ENCODE measurements around the gene PRMT2. TPM values are rescaled to one million over a fixed set of nuclear protein-coding genes. Genes with fewer than 3 reads are reported as not detected.

PRMT2 gene
- total and polyA plus RNA-seq, 4 experiments from 2014 or later = 175 to 348 (median 198) TPM

DNA sequence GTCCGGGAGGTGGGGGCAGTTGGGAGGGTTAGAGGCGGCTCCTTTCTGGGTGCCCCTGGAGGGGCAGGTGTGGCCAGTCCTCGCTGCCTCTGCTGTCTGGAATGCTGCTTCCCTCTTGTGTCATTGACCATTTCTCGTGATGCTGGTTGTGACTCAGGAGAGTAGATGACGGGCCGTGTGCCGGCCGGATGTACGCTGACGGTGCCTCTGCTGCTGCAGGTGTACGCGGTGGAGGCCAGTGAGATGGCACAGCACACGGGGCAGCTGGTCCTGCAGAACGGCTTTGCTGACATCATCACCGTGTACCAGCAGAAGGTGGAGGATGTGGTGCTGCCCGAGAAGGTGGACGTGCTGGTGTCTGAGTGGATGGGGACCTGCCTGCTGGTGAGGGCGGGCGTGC is 13.9 kb downstream of the PRMT2 start:
- POLR2A ChIA-PET (ENCODE audit: partially characterized antibody) = no interaction called here
- Mint-ChIP-seq H3K4me3 (no peak overlapping the region), H3K27ac (peak overlapping the region in 2 of 7 donors; percentile 57 to 68), H3K4me1 (peaks cover 15 to 60% (median 22%) of the 10 kb centered on the region in 4 donors), H3K27me3 (no peaks in the 10 kb centered on the region), H3K36me3 (peaks cover 86 to 91% of the 10 kb centered on the region in 2 donors), H3K9me3 (peaks cover 0 to 15% (median 5%) of the 10 kb centered on the region in 8 donors)
- H3K36me3 ChIP-seq (ENCODE audit: insufficient read depth, low read length) = peaks cover 90% of the 10 kb centered on the region
- no peak overlapping the region for H3K27ac ChIP-seq (ENCODE audit: low read depth, low read length)
- H3K9me3 ChIP-seq (ENCODE audit: control insufficient read depth in 1 of 2, low read length in 2 of 2) = peaks cover 0 to 2% of the 10 kb centered on the region in 2 donors
- H3K4me3 ChIP-seq (ENCODE audit: low read length in 2 of 2) = no peak overlapping the region
- no peaks in the 10 kb centered on the region for H3K27me3 ChIP-seq (ENCODE audit: insufficient read depth, low read length)
- CTCF ChIA-PET (ENCODE audit: partially characterized antibody) = no interaction called here
- no peak for DNase-seq
- peaks cover 7% of the 10 kb centered on the region for H3K4me1 ChIP-seq (ENCODE audit: insufficient read depth, low read length)
- intact Hi-C loops (cut with micrococcal nuclease) = no loop called here

DNA sequence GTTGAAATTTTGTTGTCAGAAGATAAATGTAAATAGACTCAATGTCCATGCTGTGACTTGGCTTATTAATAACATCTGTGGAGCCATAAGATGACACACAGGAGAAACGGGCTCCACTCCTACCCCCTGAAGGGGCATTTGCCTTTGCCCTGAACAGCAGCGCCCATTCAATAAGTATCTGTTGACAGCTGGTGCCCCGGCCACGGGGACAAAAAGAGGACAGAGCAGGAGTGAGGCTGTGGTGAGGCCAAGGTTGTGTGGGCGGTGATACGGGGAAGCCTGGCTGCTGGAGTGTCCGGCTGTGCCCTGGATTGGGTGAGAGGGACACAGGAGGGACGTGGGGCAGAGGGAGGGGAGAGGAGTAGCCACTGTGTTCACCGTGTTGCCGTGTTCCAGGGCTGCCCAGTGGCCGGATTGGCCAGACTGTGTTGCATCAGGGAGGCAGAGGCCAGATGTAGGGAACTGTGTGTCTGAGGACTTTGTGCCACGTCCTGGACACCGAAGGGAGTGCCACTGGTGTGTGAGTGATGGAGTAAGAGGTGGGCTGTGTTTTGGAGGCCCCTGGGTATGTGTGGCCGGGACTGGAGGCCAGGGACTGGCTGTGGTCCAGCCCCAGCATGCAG is 15.1 kb downstream of the PRMT2 start:
- H3K27ac ChIP-seq (ENCODE audit: low read depth, low read length) = no peak overlapping the region
- H3K4me1 ChIP-seq (ENCODE audit: insufficient read depth, low read length) = peaks cover 7% of the 10 kb centered on the region
- ChIA-PET CTCF (ENCODE audit: partially characterized antibody) (no interaction called here), POLR2A (ENCODE audit: partially characterized antibody) (no interaction called here)
- no peaks in the 10 kb centered on the region for H3K27me3 Mint-ChIP-seq
- H3K9me3 Mint-ChIP-seq = peaks cover 0 to 25% (median 16%) of the 10 kb centered on the region in 8 donors
- H3K4me1 Mint-ChIP-seq = peaks cover 15 to 58% (median 22%) of the 10 kb centered on the region in 4 donors
- peaks cover 0 to 14% of the 10 kb centered on the region in 2 donors for H3K9me3 ChIP-seq (ENCODE audit: control insufficient read depth in 1 of 2, low read length in 2 of 2)
- intact Hi-C loops (cut with micrococcal nuclease) = no loop called here
- DNase-seq = no peak
- H3K36me3 ChIP-seq (ENCODE audit: insufficient read depth, low read length) = peaks cover 90% of the 10 kb centered on the region
- no peak overlapping the region for H3K4me3 ChIP-seq (ENCODE audit: low read length in 2 of 2)
- H3K36me3 Mint-ChIP-seq = peaks cover 94% of the 10 kb centered on the region in 2 donors
- H3K4me3 Mint-ChIP-seq = no peak overlapping the region
- no peaks in the 10 kb centered on the region for H3K27me3 ChIP-seq (ENCODE audit: insufficient read depth, low read length)
- H3K27ac Mint-ChIP-seq = peak overlapping the region in 4 of 7 donors; percentile 41 to 75 (median 66)

DNA sequence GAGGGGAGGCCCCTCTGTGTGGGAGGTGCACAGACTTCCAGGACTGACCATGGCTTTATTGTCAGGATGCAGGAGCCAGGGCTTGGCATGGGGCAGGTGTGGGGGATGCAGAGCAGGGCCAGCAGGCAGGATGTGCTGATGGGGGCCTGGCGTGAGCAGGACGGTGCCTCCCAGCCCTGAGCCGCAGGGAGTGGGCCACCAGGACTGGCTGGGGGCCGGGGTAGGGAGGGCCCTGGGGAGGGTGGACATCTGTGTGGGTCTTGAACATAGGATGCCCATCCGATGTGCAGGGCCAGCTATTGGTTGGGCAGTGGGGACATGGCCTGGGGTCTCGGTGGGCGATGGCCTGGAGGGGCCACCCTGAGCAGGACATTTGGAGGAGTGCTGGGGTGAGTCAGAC is 15.6 kb downstream of the PRMT2 start:
- H3K4me3 Mint-ChIP-seq = no peak overlapping the region
- ChIA-PET CTCF (ENCODE audit: partially characterized antibody) (no interaction called here), POLR2A (ENCODE audit: partially characterized antibody) (no interaction called here)
- Histone ChIP-seq H3K9me3 (ENCODE audit: control insufficient read depth in 1 of 2, low read length in 2 of 2) (peaks cover 0 to 14% of the 10 kb centered on the region in 2 donors), H3K27me3 (ENCODE audit: insufficient read depth, low read length) (no peaks in the 10 kb centered on the region), H3K36me3 (ENCODE audit: insufficient read depth, low read length) (peaks cover 85% of the 10 kb centered on the region), H3K4me1 (ENCODE audit: insufficient read depth, low read length) (peaks cover 7% of the 10 kb centered on the region), H3K4me3 (ENCODE audit: low read length in 2 of 2) (no peak overlapping the region), H3K27ac (ENCODE audit: low read depth, low read length) (no peak overlapping the region)
- peaks cover 94% of the 10 kb centered on the region in 2 donors for H3K36me3 Mint-ChIP-seq
- peak overlapping the region in 1 of 7 donors; percentile 75 for H3K27ac Mint-ChIP-seq
- H3K4me1 Mint-ChIP-seq = peaks cover 12 to 58% (median 21%) of the 10 kb centered on the region in 4 donors
- peaks cover 0 to 31% (median 21%) of the 10 kb centered on the region in 8 donors for H3K9me3 Mint-ChIP-seq
- H3K27me3 Mint-ChIP-seq = no peaks in the 10 kb centered on the region
- intact Hi-C loops (cut with micrococcal nuclease) = no loop called here
- DNase-seq = no peak

DNA sequence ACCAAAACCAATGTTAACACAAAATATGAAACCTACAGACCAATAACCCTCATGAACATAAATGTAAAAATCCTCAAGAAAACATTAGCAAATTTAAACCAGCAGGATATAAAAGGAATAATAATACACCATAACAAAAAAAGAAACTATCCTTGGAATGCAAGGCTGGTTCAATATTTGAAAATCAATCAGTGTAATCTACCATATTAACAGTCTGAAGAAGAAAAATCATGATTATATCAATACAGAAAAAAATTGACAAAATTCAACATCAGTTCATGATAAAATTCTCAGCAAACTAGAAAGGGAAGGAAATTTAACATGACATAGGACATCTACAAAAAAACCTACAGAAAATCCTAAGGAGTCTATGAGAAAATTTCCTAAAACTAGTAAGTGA is 19.8 kb downstream of the PRMT2 start:
- peaks cover 59% of the 10 kb centered on the region for H3K36me3 ChIP-seq (ENCODE audit: insufficient read depth, low read length)
- no peak overlapping the region for H3K4me3 ChIP-seq (ENCODE audit: low read length in 2 of 2)
- CTCF ChIA-PET (ENCODE audit: partially characterized antibody) = interaction anchor here (1.2 kb wide), 1 partner anchor 9 kb away, joined by 3 read pairs; no protein-coding TSS in a partner anchor
- H3K27ac Mint-ChIP-seq = peak overlapping the region in 1 of 7 donors; percentile 29
- no peaks in the 10 kb centered on the region for H3K27me3 Mint-ChIP-seq
- no peaks in the 10 kb centered on the region for H3K4me1 ChIP-seq (ENCODE audit: insufficient read depth, low read length)
- intact Hi-C loops (cut with micrococcal nuclease) = no loop called here
- peaks cover 87 to 91% of the 10 kb centered on the region in 2 donors for H3K36me3 Mint-ChIP-seq
- no peak overlapping the region for H3K4me3 Mint-ChIP-seq
- H3K9me3 ChIP-seq (ENCODE audit: control insufficient read depth in 1 of 2, low read length in 2 of 2) = peaks cover 0 to 14% of the 10 kb centered on the region in 2 donors
- DNase-seq = no peak
- H3K4me1 Mint-ChIP-seq = peaks cover 5 to 52% (median 15%) of the 10 kb centered on the region in 4 donors
- H3K27me3 ChIP-seq (ENCODE audit: insufficient read depth, low read length) = no peaks in the 10 kb centered on the region
- no peak overlapping the region for H3K27ac ChIP-seq (ENCODE audit: low read depth, low read length)
- POLR2A ChIA-PET (ENCODE audit: partially characterized antibody) = interaction anchor here (1.4 kb wide), 1 partner anchor 19 kb away, joined by 8 read pairs; the partner anchor contains the start of gene PRMT2
- peaks cover 0 to 32% (median 22%) of the 10 kb centered on the region in 8 donors for H3K9me3 Mint-ChIP-seq

DNA sequence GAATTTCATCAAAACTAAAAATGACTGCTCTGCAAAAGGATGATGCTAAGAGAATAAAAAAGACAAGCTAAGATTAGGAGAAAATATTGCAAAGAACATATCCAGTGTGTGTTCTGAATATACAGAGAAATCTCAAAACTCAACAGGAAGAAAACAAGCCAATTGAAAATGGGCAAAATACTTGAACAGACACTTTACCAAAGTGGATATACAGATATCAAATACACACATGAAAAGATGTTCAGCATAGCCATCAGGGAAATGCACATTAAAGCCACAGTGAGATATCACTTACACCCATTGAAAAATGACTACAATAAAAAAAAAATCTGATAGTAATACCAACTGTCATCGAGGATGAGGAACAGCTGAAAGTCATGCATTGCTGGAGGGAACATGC is 21.3 kb downstream of the PRMT2 start:
- no peaks in the 10 kb centered on the region for H3K27me3 Mint-ChIP-seq
- Histone ChIP-seq H3K27ac (ENCODE audit: low read depth, low read length) (no peak overlapping the region), H3K4me1 (ENCODE audit: insufficient read depth, low read length) (peaks cover 7% of the 10 kb centered on the region), H3K9me3 (ENCODE audit: control insufficient read depth in 1 of 2, low read length in 2 of 2) (peaks cover 0 to 14% of the 10 kb centered on the region in 2 donors), H3K4me3 (ENCODE audit: low read length in 2 of 2) (no peak overlapping the region), H3K36me3 (ENCODE audit: insufficient read depth, low read length) (peaks cover 43% of the 10 kb centered on the region), H3K27me3 (ENCODE audit: insufficient read depth, low read length) (no peaks in the 10 kb centered on the region)
- DNase-seq = no peak
- peaks cover 72 to 83% of the 10 kb centered on the region in 2 donors for H3K36me3 Mint-ChIP-seq
- intact Hi-C loops (cut with micrococcal nuclease) = no loop called here
- H3K27ac Mint-ChIP-seq = peak overlapping the region in 2 of 7 donors; percentile 0 to 36
- POLR2A ChIA-PET (ENCODE audit: partially characterized antibody) = interaction anchor here (0.6 to 1.4 kb wide), 2 partner anchors 156 to 211 kb away, joined by 3 read pairs; no protein-coding TSS in a partner anchor
- H3K9me3 Mint-ChIP-seq = peaks cover 0 to 32% (median 22%) of the 10 kb centered on the region in 8 donors
- H3K4me3 Mint-ChIP-seq = no peak overlapping the region
- CTCF ChIA-PET (ENCODE audit: partially characterized antibody) = interaction anchor here (1.2 to 1.7 kb wide), 3 partner anchors 8 to 22 kb away, joined by 3 to 4 read pairs (median 3); no protein-coding TSS in a partner anchor
- H3K4me1 Mint-ChIP-seq = peaks cover 5 to 40% (median 13%) of the 10 kb centered on the region in 4 donors

DNA sequence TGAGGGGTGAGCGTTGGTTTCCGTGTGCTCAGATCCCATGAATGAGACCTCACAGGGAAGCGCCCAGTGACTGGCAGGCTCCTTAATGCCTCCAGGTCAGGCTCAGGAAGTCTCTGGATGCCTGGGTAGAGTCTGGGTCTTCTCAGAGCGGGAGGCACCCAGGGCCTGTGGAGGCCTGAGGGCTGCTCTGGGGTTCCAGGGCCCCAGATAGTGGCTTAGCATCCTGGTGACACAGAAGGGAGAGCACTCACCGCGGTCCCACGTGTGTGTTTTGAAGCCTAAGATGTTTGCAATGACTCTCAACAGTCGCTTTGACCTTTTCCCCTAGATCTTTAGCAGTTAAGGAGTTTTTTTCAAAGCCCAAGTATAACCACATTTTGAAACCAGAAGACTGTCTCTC is 25.0 kb downstream of the PRMT2 start:
- DNase-seq = no peak
- H3K36me3 Mint-ChIP-seq = peaks cover 49 to 71% of the 10 kb centered on the region in 2 donors
- Histone ChIP-seq H3K36me3 (ENCODE audit: insufficient read depth, low read length) (peaks cover 26% of the 10 kb centered on the region), H3K4me3 (ENCODE audit: low read length in 2 of 2) (no peak overlapping the region), H3K27me3 (ENCODE audit: insufficient read depth, low read length) (no peaks in the 10 kb centered on the region), H3K4me1 (ENCODE audit: insufficient read depth, low read length) (peaks cover 7% of the 10 kb centered on the region), H3K9me3 (ENCODE audit: control insufficient read depth in 1 of 2, low read length in 2 of 2) (peaks cover 0 to under 1% of the 10 kb centered on the region in 2 donors), H3K27ac (ENCODE audit: low read depth, low read length) (no peak overlapping the region)
- intact Hi-C loops (cut with micrococcal nuclease) = no loop called here
- H3K4me1 Mint-ChIP-seq = peaks cover 6 to 39% (median 13%) of the 10 kb centered on the region in 4 donors
- POLR2A ChIA-PET (ENCODE audit: partially characterized antibody) = no interaction called here
- peak overlapping the region in 2 of 7 donors; percentile 24 for H3K27ac Mint-ChIP-seq
- peak overlapping the region in 1 of 8 donors; percentile 7 for H3K4me3 Mint-ChIP-seq
- no peaks in the 10 kb centered on the region for H3K27me3 Mint-ChIP-seq
- peaks cover 0 to 9% (median 7%) of the 10 kb centered on the region in 8 donors for H3K9me3 Mint-ChIP-seq
- CTCF ChIA-PET (ENCODE audit: partially characterized antibody) = no interaction called here

DNA sequence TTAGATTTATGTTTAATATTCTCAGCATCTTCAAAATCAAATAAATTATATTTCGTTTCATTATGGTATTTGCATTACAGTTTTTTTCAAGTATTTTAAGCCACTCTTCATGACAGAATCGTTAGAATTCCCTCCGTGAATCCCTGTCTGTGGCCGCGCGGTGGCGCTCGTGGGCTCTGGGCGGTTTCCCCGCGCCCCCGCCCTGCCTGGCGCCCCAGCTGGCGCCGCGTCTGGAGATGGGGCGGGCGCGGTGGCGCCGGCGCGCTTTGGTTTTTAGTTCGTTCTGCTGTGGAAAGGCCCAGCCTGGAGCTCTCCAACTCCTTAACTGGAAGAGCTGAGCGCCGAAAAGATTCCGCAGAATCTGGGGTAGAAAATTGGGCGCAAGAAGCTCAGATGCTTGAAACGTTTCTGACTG is 25.7 kb downstream of the PRMT2 start:
- H3K4me3 Mint-ChIP-seq = peak overlapping the region in 2 of 8 donors; percentile 34 to 36
- ChIA-PET POLR2A (ENCODE audit: partially characterized antibody) (no interaction called here), CTCF (ENCODE audit: partially characterized antibody) (interaction anchor here (0.6 to 1.7 kb wide), 6 partner anchors 9 to 518 kb away, joined by 3 to 5 read pairs (median 3); no protein-coding TSS in a partner anchor)
- peaks cover 0 to 3% (median under 1%) of the 10 kb centered on the region in 8 donors for H3K9me3 Mint-ChIP-seq
- peak; percentile 35 to 55 (median 49) for DNase-seq
- H3K36me3 Mint-ChIP-seq = peaks cover 47 to 69% of the 10 kb centered on the region in 2 donors
- Histone ChIP-seq H3K9me3 (ENCODE audit: control insufficient read depth in 1 of 2, low read length in 2 of 2) (no peaks in the 10 kb centered on the region), H3K4me3 (ENCODE audit: low read length in 2 of 2) (no peak overlapping the region), H3K27me3 (ENCODE audit: insufficient read depth, low read length) (no peaks in the 10 kb centered on the region), H3K4me1 (ENCODE audit: insufficient read depth, low read length) (peaks cover 7% of the 10 kb centered on the region), H3K36me3 (ENCODE audit: insufficient read depth, low read length) (peaks cover 26% of the 10 kb centered on the region), H3K27ac (ENCODE audit: low read depth, low read length) (no peak overlapping the region)
- intact Hi-C loops (cut with micrococcal nuclease) = no loop called here
- H3K27me3 Mint-ChIP-seq = no peaks in the 10 kb centered on the region
- H3K27ac Mint-ChIP-seq = peak overlapping the region in 1 of 7 donors; percentile 24
- H3K4me1 Mint-ChIP-seq = peaks cover 10 to 37% (median 16%) of the 10 kb centered on the region in 4 donors

All from CD4-positive, alpha-beta memory T cell (primary cell).